SK-N-DZ (cell line): Measurements from ENCODE around the gene DYNC1LI1.
A peak's percentile ranks its signal among the peaks of the same experiment; 100 is the strongest.
"Not testable (repeated sequence)": the region's sequence is repeated elsewhere in the genome, so short reads cannot be mapped to it uniquely, and the experiment has no call there.

Source experiments
- DNase-seq: peaks from one replicate; pipeline ENCODE4 v3.0.0-alpha.2; 2015; ENCODE audit warnings: low spot score

Gene DYNC1LI1

GRCh38 chr3:32532434-32532833, 38.2 kb downstream of the DYNC1LI1 start:
- no peak for DNase-seq

GRCh38 chr3:32531010-32531647, 39.5 kb downstream of the DYNC1LI1 start:
- no peak for DNase-seq

- no peak for DNase-seq
Measured at GRCh38 chr3:32525720-32526119, 44.9 kb downstream of the DYNC1LI1 start.

- no peak for DNase-seq
Measured at GRCh38 chr3:32522682-32523081, 48.0 kb downstream of the DYNC1LI1 start.

GRCh38 chr3:32518921-32519320, 51.7 kb downstream of the DYNC1LI1 start:
- DNase-seq: not testable (repeated sequence)

- not testable (repeated sequence) for DNase-seq
Measured at GRCh38 chr3:32516751-32517150, 53.9 kb downstream of the DYNC1LI1 start.

- no peak for DNase-seq
Measured at GRCh38 chr3:32511005-32511404, 59.7 kb downstream of the DYNC1LI1 start.

- DNase-seq: peak; percentile 75
Measured at GRCh38 chr3:32510075-32510724, 60.5 kb downstream of the DYNC1LI1 start.

GRCh38 chr3:32508711-32509110, 61.9 kb downstream of the DYNC1LI1 start:
- no peak for DNase-seq

- DNase-seq: no peak
Measured at GRCh38 chr3:32506466-32506865, 64.2 kb downstream of the DYNC1LI1 start.

GRCh38 chr3:32502946-32503286, 67.7 kb downstream of the DYNC1LI1 start:
- no peak for DNase-seq

GRCh38 chr3:32502118-32502945, 68.3 kb downstream of the DYNC1LI1 start, which contains the start of gene CMTM6:
Gene CMTM6, minus strand, starts transcription at chr3:32502852. Its CDS starts 107 bp downstream, at chr3:32502745.
- DNase-seq: peak; percentile 80

- no peak for DNase-seq
Measured at GRCh38 chr3:32501783-32502117, 68.9 kb downstream of the DYNC1LI1 start.

- DNase-seq: peak; percentile 18
Measured at GRCh38 chr3:32500880-32501782, 69.5 kb downstream of the DYNC1LI1 start.

GRCh38 chr3:32500231-32500630, 70.4 kb downstream of the DYNC1LI1 start:
- DNase-seq: no peak

GRCh38 chr3:32499585-32499984, 71.1 kb downstream of the DYNC1LI1 start:
- no peak for DNase-seq

GRCh38 chr3:32498992-32499391, 71.7 kb downstream of the DYNC1LI1 start:
- DNase-seq: no peak

- DNase-seq: no peak
Measured at GRCh38 chr3:32498252-32498651, 72.4 kb downstream of the DYNC1LI1 start.

GRCh38 chr3:32495609-32496008, 75.0 kb downstream of the DYNC1LI1 start:
- DNase-seq: no peak

- no peak for DNase-seq
Measured at GRCh38 chr3:32495085-32495484, 75.6 kb downstream of the DYNC1LI1 start.
